ENCODE measurements around the gene RAB3B. TPM values are rescaled to one million over a fixed set of nuclear protein-coding genes. Genes with fewer than 3 reads are reported as not detected.
"Not testable (repeated sequence)": the region's sequence is repeated elsewhere in the genome, so short reads cannot be mapped to it uniquely, and the experiment has no call there.

RAB3B gene
- total RNA-seq, 1 donor = 77.3 TPM

- peak; percentile 73 for DNase-seq (ENCODE audit: low read depth)
- H3K4me3 ChIP-seq (ENCODE audit: low read depth, low read length) = no peak overlapping the region
- TF ChIP-seq CTCF (IDR thresholded peaks at IDR 0.05; ENCODE audit: insufficient read depth, low read depth, low read length) = no peak
Observed at GRCh38 chr1:51969038-51969705, 21.3 kb downstream of the RAB3B start.

GRCh38 chr1:51968632-51969031 lies 21.9 kb downstream of the RAB3B start:
- H3K4me3 ChIP-seq (ENCODE audit: low read depth, low read length) = no peak overlapping the region
- no peak for DNase-seq (ENCODE audit: low read depth)
- no peak for TF ChIP-seq CTCF (IDR thresholded peaks at IDR 0.05; ENCODE audit: insufficient read depth, low read depth, low read length)

GRCh38 chr1:51967213-51967791 lies 23.2 kb downstream of the RAB3B start:
- not testable (repeated sequence) for DNase-seq (ENCODE audit: low read depth); H3K4me3 ChIP-seq (ENCODE audit: low read depth, low read length)

- peak; percentile 21 for DNase-seq (ENCODE audit: low read depth)
- H3K4me3 ChIP-seq (ENCODE audit: low read depth, low read length) = no peak overlapping the region
- TF ChIP-seq CTCF (IDR thresholded peaks at IDR 0.05; ENCODE audit: insufficient read depth, low read depth, low read length) = no peak
Observed at GRCh38 chr1:51966559-51966958, 23.9 kb downstream of the RAB3B start.

- no peak for DNase-seq (ENCODE audit: low read depth)
- no peak for TF ChIP-seq CTCF (IDR thresholded peaks at IDR 0.05; ENCODE audit: insufficient read depth, low read depth, low read length)
- H3K4me3 ChIP-seq (ENCODE audit: low read depth, low read length) = no peak overlapping the region
Observed at GRCh38 chr1:51964309-51964696, 26.2 kb downstream of the RAB3B start.

GRCh38 chr1:51963592-51964308 lies 26.8 kb downstream of the RAB3B start:
- DNase-seq (ENCODE audit: low read depth) = no peak
- no peak for TF ChIP-seq CTCF (IDR thresholded peaks at IDR 0.05; ENCODE audit: insufficient read depth, low read depth, low read length)
- H3K4me3 ChIP-seq (ENCODE audit: low read depth, low read length) = no peak overlapping the region

Data from fibroblast of villous mesenchyme (primary cell).